GM12891 (cell line): ENCODE results near the gene PLEKHG2.
"Not testable (repeated sequence)": the region's sequence is repeated elsewhere in the genome, so short reads cannot be mapped to it uniquely, and the experiment has no call there.

ENCODE experiments used
- DNase-seq: peaks from one replicate; pipeline ENCODE4 v3.0.0; 2011; ENCODE audit warnings: low spot score; ENCODE audit not compliant: insufficient read length
- FAIRE-seq: peaks from 2 replicates; lab custom pipeline; 2011; peaks lifted over from hg19 to GRCh38; lab: Jason Lieb, UNC
- PAX5 ChIP-seq: IDR thresholded peaks from 2 replicates; pipeline ENCODE4 v1.6.1; 2011; ENCODE audit warnings: low read length, moderate library complexity, mild to moderate bottlenecking; ENCODE audit not compliant: insufficient read depth, severe bottlenecking
- POLR2A ChIP-seq: IDR thresholded peaks from 2 replicates; pipeline ENCODE4 v1.6.1; 2011; ENCODE audit warnings: low read depth, low read length, control low read depth
- POLR2AphosphoS5 ChIP-seq: IDR thresholded peaks from 2 replicates; pipeline ENCODE4 v1.6.1; 2011; ENCODE audit warnings: low read depth, low read length, control low read depth
- POU2F2 ChIP-seq: IDR thresholded peaks from 2 replicates; pipeline ENCODE4 v1.6.1; 2011; ENCODE audit warnings: low read depth, mild to moderate bottlenecking, control low read depth, low read length, moderate library complexity
- SPI1 ChIP-seq: IDR thresholded peaks from 2 replicates; pipeline ENCODE4 v1.6.1; 2011; ENCODE audit warnings: low read depth, low read length, control low read depth
- TAF1 ChIP-seq: IDR thresholded peaks from 2 replicates; pipeline ENCODE4 v1.6.1; 2011; ENCODE audit warnings: low read depth, low read length, control low read depth

PLEKHG2 gene

DNA sequence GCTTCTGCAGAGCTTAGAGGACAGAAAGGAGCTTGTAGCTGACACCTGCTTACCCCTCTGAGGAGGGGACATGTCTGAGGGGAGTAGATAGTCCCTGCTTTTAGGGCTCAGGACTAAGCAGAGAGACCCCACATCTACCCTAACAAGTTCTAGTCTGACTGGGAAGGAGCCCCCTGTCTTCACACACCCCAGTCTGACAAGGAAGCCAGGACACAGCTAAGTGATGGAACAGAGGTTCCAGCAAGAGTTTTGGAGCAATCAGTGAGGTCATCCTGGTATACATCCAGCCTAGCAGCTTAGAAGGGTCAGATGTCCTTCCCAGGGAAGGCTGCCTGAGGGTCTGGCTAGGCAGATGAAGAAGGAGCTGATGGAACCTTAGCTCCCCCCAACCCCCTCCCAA lies 36.5 kb upstream of the PLEKHG2 start:
- DNase-seq: no peak
- no peak for FAIRE-seq
- TF ChIP-seq POLR2AphosphoS5 (no peak), PAX5 (no peak), POLR2A (no peak), TAF1 (no peak), SPI1 (no peak), POU2F2 (no peak)

DNA sequence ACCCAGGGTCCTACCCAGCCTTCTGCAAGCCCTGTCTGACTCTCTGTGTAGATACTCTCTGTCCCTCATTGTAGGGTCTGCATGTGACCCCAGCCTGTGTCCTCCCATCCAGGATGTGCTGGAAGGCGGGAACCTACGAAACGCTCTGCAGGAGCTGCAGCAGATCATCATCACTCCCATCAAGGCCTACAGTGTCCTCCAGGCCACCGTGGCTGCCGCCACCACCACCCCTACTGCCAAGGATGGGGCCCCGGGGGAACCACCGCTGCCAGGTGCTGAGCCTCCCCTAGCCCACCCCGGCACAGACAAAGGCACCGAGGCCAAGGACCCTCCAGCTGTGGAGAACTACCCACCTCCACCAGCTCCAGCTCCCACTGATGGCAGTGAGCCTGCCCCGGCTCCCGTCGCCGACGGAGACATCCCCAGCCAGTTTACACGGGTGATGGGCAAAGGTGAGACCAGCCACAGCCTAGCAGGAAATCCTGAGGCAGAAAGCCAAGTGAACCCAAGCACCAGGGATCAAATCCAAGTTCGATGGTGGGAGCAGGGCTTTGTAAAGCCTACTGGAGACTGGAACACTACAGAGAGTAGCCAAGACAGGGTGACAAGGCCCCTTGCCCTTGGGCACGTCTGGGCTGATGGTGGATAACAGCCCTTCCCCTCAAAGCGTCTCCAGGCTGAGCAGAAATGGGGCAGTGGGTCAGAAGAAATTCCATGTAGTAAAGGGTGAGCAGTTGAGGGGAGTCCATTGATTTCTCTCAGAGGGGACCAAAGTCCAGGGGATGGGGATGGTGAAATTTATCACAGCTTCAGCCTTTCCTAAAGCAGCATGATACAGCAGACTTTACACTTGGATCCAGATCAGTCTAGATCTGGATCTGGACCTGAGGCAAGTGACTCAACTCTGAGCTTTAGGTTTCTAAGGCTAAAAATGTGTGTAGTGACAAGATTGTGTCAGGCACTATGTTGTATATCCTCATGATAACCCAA lies 34.8 kb upstream of the PLEKHG2 start:
- TF ChIP-seq TAF1 (no peak), POLR2AphosphoS5 (no peak), POU2F2 (no peak), SPI1 (no peak), PAX5 (no peak), POLR2A (no peak)
- no peak for DNase-seq
- FAIRE-seq: no peak

DNA sequence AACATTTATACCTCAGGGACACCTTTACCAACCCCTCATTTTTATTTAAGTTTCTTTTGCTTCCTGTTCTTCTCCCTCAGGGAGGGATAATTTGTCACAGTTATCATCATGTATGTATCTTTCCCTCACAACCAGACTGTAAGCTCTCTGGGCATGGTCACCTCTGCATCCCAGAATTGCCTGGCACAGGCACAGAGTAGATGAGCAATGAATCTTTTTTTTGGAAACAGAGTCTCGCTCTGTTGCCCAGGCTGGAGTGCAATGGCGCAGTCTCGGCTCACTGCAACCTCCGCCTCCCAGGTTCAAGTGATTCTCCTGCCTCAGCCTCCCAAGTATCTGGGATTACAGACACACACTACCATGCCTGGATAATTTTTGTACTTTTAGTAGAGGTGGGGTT lies 33.1 kb upstream of the PLEKHG2 start:
- FAIRE-seq, DNase-seq: not testable (repeated sequence)

DNA sequence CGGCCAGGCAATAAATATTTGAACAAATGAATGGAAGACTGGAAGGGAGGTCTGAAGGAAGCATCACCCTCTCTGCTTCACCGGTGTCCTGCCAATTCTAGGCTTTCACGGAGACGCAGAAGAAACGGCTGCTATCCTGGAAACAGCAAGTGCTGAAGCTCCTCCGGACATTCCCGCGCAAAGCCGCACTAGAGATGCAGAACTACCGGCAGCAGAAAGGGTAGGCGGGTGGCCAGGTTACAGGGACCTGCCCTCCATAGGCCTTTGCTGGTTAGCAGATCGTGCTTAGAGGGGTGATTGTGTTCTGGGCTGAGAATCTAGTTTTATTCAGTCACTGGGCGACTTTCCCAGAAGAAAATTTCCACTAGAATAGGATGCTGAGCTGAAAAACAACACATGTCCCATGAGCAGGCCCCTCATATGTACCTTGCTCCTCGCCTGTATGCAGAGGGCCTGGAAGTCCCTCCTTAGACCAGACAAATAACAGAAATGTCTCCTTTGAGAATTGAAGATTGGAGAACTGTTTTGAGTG lies 32.5 kb upstream of the PLEKHG2 start:
- FAIRE-seq (no peak), DNase-seq (no peak)
- no peak for TF ChIP-seq POU2F2
- TF ChIP-seq SPI1: no peak
- no peak for TF ChIP-seq PAX5
- no peak for TF ChIP-seq POLR2AphosphoS5
- TF ChIP-seq POLR2A: no peak
- TF ChIP-seq TAF1: no peak

DNA sequence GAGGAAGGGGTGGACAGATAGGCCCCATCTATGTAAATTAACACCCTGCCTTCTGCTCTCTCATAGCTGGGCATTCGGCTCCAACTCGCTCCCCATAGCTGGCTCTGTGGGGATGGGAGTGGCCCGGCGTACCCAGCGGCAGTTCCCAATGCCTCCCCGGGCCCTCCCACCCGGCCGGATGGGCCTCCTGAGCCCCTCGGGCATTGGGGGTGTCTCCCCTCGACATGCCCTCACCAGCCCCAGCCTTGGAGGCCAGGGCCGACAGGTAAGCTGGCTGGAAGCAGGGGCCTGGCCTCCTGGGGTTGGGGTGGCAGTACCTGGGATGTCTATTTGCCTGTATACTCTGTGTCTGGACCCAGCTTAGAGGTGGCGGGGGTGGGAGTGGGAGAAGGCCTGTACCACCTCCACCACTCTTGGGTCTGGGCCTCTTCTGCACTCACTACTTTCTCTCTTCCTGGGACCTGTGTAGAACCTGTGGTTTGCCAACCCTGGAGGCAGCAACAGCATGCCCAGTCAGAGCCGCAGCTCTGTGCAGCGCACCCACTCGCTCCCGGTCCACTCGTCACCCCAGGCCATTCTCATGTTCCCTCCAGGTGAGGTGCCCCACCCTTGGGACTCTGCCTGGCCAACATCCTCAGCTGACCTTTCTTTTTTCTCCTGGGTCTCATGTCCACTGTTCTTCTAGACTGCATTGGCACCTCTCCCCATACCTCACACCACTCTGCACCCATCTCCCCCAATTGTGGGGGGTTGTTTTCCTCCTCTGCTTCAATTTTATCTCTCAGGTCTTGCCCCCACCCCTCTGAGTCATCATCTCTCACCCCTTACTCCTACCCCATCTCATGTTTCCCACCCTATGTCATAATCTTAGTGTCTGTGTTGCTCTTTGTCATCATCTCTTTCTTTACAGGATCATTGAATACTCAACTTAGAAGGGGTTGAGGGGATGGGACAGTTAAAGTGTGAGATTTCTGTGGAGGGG lies 31.7 kb upstream of the PLEKHG2 start:
- FAIRE-seq (no peak), DNase-seq (no peak)
- TF ChIP-seq POLR2A (no peak), TAF1 (no peak), SPI1 (no peak), PAX5 (no peak), POLR2AphosphoS5 (no peak), POU2F2 (no peak)

DNA sequence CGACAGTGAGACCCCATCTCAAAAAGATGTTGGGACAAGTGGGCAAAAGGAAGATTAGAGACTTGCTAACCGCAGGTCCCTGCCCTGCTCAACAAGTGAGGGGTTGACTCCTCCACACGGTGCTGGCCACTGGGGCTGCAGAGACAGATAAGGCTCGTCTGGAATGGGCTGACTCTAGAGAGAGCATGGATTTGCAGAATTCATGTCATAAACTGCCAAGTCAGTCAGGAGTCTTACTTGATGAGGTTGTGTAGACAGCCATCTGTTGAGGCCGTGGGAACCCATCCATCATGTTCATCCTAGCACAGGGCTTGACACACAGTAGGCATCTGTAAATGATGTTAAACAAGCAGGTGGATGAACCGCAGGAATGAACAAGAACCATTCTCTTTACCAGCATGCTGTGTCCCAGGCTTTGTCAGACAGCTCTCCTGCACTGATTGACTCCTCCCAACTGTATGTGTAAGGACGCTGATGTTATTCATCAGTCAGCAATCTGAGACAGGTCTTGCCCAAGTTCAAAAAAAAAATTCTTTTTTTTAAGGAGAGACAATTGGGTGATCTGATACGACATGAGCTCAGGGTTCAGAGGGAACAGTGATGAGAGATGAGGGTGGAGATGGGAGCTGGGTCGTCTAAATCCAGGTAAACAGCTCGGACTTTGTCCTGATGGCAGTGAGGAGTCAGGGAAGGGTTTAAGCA lies 30.4 kb upstream of the PLEKHG2 start:
- no peak for TF ChIP-seq POLR2AphosphoS5
- no peak for TF ChIP-seq PAX5
- TF ChIP-seq SPI1: no peak
- TF ChIP-seq POLR2A: no peak
- no peak for TF ChIP-seq POU2F2
- FAIRE-seq (no peak), DNase-seq (no peak)

DNA sequence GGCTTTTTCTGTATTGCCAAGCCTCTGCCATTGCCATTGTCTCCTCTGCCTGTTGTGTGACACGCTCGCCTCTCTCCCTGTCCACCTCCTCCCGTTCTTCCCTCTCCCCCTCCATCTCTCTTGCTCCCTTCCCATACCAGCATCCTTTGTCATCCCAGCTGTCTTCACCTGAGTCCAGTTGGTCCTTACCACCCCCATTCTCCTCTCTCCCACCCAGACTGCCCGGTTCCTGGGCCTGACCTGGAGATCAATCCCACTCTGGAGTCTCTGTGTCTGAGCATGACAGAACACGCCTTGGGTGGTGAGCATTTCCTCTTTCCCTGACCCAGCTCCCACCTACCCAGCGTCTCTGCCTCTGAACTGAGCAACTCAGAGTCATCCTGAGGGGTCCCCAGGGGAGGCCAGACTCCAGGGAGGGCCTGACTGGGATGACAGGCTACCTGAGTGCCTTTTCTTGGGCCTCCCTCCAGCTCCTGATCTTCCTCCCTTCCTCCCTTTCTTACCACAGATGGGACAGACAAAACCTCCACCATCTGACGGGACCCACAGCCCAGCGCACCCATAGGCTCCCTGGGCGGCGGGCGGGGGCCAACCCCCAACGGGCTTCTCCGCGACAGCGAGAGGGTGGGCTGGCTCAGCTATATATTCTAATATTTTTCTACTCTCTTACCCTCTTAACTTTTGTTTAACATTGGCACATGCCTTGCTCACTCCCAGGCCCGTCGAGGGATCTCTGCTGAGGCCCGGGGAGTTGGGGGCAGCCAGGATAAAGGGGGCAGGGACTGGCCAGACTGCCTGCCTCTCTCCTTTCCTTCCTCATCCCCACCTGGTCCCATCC lies 29.3 kb upstream of the PLEKHG2 start:
- TF ChIP-seq POLR2AphosphoS5: no peak
- no peak for TF ChIP-seq PAX5
- TF ChIP-seq TAF1: no peak
- no peak for TF ChIP-seq POLR2A
- TF ChIP-seq SPI1: no peak
- TF ChIP-seq POU2F2: no peak
- FAIRE-seq: no peak
- no peak for DNase-seq

DNA sequence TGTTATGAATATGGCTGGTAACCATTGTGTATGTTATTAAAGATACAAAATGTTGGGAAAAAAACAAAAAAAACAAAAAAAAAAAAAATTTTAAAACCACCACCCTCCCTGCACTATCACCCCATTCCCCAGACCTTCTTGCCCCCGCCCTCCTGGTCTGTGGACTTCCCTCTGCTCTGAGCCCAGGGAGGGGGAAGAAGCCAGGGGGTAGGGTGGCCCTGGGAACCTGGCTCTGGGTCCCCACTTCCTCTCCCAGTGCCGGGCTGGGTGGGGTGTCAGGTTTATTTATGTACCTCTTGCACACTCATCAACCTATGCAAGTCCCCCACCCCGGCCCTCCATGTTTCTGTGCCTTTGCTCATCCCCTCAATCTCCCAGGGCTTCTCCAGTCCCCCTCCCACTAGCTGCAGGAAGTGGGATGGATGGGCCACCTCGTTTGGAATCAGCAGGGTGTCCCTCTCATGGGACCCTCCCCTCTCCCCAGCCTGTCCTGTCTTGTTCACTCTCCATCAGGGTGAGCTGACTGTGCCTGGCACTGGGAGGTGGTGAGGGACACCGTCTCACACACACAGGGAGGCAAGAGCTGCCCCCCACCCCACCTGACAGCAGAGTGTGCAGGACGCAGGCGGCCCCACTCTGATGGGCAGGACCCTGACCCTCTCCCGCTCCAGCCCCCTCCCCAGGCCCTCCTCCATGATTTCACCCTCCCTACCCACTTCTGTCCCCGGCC lies 27.5 kb upstream of the PLEKHG2 start:
- TF ChIP-seq TAF1 (no peak), SPI1 (no peak), POLR2A (no peak), POLR2AphosphoS5 (no peak), PAX5 (no peak), POU2F2 (no peak)
- no peak for FAIRE-seq
- no peak for DNase-seq
